Activated gamma-delta T cell (primary cell): ENCODE results near the gene TPST1.
"Not testable (repeated sequence)": the region's sequence is repeated elsewhere in the genome, so short reads cannot be mapped to it uniquely, and the experiment has no call there.

ENCODE experiments used
- DNase-seq: peaks from one replicate; lab custom pipeline; 2025; lab: John Stamatoyannopoulos, UW

TPST1 gene

DNA sequence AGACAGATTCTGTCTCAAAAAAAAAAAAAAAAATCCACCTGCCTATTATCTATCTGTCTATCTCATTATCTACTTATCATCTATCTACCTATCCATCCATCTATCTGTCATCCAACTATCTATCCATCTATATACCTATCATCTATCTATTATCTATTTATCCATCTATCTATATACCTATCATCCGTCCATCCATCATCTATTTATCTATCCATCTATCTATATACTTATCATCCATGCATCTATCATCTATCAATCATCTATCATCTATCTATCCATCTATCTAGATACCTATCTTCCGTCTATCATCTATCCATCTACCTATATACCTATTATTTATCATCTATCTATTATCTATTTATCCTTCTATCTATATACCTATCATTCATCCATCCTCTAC is 16.5 kb upstream of the TPST1 start:
- no peak for DNase-seq

DNA sequence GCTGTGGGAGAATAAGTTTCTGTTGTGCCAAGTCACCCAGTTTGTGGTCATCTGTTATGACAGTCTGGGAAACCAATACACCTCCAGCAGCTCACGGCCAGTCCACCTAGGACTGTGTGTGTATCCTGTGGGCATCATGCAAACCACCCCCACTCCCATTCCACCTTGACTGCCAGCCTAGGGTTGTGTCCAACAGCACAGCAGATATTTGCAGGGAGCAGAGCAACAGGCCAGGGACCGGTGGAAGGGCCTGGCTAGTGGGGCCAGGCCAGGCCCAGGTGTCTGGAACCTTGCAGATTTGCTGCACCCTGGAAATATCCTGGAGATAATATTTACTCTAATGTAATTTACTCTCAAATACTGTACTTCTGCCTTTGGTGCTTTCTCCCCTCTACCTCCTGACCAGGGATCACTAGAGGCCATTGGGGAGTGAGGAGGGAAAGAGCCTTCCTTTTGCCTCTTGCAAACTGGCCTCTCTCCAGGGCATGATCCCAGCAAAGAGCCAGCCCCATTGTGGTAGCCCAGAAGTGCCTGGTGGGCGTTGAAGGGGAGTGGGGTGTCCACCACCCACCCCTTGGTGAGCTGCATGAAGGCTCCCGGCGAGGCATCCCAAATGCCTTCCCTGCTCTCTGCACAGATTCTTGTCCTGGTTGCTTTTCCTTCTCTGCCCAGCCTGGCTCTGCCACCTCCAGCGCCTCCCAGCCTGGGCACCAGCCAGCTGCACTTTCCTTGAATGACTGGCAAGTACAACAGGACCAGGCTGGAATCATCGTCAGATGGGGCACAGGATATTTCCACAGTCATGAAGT is 15.2 kb upstream of the TPST1 start:
- no peak for DNase-seq

DNA sequence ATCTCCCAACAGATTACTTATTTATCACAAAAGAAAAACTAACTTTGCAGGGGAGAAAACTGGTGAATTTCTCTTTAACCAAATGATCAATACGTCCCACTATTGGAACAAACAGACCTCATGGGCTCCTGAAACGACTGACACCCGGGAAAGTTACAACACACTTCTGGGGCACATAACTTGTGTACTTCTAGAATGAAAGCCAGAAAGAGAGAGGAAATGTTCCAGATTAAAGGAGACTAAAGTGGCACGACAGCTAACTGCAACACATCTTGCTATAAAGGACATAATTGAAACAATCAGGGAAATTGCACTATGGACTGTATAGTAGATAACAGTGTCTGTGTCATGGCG is 14.7 kb upstream of the TPST1 start:
- DNase-seq, result no peak

DNA sequence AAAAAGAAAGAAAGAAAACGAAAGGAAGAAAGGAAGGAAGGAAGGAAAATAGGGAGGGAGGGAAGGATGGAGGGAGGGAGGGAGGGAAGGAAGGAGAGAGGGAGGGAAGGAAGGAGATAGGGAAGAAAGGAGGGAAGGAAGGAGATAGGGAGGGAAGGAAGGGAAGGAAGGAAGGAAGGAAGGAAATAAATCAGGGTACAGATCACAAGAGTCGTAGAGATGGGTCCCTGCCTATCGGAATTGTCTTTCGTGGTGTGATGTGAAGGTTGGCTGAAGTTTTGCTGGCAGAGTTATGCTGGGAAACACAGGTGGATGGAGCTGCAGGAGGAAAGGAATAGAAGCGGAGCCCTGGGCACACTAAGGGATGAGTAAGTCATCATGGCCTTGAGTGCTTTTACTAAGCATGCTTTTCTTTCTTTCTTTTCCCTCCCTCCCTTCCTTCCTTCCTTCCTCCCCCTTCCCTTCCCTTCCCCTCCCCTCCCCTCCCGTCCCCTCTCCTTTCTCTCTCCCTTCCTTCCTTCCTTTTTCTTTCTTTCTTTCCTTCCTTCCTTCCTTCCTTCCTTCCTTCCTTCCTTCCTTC is 11.9 kb upstream of the TPST1 start:
- DNase-seq, result no peak

DNA sequence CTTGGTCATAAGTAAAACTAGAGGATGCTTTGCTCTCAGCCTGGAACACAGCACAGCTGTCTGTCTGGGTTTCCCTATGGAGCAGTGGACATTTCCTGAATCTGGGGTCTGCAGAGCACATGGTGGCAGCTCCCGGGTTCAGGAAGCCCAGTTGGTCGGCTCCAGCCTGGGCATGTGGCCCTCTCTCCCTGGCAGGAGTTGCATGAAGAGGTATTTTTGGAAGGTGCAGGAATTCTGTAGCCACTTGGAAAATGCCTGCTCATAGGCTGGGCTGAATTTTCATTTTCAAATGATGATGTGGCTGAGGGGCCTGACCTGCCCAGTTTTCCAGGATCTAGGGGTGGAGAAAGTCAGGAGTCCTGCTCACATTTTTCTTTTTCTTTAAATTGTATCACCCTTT is 6.7 kb upstream of the TPST1 start:
- DNase-seq, result no peak

DNA sequence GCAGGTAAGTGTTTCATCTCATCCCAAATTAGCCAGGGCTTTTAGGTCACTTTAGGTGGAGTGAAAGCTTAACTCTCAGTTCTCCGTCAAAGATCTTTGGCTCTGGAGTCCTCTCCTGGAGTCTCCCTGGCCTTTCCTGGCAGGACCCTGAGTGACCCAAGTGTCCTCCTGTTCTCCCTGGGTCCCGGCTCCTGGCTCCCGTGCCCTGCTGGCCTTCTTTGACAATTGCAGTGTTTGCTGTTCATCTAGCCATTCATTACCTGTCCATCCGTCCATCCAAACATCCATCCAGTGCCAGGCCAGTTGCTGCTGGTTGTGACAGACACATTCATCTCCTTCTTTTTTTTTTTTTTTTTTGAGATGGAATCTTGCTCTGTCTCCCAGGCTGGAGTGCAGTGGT is 6.2 kb upstream of the TPST1 start:
- DNase-seq, result no peak

DNA sequence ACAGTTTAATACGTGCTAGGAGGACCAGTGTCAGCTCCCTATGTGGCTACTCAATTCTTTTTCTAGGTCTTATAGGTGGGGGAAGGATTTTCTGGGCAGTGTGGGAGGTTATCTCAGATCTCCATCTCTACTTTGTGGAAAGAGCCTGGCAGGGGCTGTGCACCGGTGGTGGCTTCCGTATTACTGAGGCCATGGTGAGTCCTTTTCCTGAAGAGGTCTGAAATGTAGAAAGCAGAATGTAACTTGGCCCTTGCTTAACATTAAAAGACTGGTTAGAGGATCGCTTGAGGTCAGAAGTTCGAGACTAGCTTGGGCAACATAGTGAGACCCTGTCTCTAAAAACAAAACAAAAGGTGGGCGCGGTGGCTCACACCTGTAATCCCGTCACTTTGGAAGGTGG is 2.7 kb upstream of the TPST1 start:
- no peak for DNase-seq

DNA sequence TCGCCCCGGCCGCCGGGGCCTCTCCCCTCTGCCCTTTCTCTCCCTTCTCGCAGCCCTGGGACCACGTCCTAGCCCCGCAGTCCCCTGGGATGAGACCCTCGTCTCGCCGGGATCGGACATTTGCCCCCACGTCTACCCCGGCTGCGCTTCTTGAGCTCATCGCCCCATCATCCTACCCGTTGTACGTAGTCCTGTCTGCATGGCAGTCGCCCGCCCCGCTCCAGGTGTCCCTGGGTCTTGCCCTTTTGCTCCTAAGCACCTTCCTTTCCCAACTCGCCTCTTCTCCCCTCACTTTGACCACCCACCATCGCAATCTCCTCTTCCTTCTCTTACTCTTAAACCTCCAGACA is 582 bp downstream of the TPST1 start:
- no peak for DNase-seq

DNA sequence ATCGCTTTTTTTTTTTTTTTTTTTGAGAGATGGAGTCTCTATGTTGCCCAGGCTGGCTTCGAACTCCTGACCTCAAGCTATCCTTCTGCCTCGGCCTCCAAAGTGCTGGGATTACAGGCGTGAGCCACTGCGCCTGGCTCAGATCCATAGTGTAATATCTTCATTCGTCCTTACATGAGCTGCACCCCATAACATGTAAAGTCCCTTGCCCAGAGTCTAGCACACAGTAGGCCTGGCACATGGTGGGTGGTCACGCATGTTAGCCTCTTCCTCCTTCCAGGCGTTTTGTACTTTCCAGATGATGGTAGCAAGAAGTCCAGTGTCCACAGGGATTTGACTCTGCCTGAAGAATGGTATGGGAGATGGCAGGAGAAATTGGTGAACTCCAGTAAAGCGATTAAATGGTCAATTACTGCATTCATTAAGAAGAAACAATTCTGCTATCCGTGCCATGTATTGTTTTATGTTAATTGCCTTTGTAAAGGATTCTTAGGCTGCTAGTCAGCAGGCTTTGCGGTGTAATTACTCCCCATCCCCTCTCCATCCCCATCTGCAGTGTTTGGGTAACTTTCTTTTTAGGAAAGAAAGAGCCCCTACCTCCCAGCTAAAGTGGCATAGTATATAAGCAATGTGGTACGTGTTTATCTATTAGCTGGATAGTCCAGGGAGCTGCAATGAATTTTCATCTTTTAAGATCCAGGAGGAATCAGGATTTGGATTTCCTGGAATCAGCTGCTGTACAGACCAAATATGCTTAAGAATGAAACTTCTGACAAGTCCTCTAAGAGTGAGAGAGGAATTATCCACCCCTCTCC is 1.2 kb downstream of the TPST1 start:
- DNase-seq, result no peak

DNA sequence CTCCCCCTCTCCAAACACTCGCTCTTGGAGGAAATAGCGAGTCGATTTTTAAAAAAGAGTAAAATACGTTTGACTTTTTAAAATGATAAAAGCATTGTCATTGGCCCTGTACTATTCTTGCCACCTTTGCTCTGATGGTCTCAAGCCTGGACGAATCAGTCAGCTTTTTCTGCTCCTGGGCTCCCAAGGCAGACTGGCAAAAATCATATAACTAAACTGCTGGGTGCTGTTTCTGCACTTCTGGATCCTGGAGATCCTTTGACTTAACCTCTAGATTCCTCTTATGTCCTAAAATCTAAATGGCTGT is 1.8 kb downstream of the TPST1 start:
- no peak for DNase-seq

DNA sequence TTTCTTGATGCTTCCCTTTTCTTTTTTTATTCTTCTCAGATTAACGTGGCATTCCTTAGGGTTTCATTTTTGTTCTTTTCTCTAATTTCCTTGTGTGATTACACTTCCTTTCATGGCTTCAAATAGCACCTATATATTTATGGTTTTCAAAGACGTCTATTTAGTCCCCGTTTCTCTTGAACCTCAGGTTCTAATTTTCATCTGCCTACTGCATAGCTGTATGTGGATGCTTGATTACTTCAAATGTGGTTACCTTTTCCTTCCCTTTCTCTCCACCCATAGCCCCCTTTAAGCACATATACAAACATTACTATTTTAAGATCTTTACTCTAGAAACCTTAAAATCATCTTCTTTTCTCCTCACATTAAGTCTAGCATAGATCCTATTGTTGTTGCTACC is 2.4 kb downstream of the TPST1 start:
- DNase-seq, result no peak

DNA sequence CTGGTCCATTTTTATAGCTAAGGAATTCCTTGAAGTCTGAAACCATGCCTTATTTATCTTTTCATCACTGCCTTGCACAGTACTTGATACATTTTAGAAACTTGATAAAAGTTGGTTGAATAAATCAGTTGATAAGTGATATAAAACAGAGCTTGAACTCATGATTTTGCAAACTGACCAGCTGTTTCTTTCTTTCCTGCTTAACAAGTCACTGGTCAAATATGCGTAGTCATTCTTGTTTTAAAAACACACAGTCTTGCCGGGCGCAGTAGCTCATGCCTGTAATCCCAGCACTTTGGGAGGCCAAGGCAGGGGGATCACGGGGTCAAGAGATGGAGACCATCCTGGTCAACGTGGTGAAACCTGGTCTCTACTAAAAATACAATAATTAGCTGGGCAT is 6.3 kb downstream of the TPST1 start:
- no peak for DNase-seq

DNA sequence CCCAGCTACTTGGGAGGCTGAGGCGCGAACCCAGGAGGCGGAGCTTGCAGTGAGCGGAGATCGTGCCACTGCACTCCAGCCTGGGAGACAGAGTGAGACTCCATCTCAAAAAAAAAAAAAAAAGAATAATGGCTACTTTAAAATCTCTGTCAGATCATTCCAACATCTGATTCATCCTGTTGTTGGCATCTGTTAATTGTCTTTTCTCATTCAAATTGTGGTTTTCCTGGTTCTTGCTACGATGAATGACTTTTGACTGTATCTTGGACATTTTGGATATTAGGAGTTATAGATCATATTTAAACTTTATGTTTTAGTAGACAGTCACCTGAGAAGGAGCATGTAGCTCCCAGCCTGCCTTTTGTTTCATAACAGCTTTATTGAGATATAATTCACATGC is 8.5 kb downstream of the TPST1 start:
- no peak for DNase-seq

DNA sequence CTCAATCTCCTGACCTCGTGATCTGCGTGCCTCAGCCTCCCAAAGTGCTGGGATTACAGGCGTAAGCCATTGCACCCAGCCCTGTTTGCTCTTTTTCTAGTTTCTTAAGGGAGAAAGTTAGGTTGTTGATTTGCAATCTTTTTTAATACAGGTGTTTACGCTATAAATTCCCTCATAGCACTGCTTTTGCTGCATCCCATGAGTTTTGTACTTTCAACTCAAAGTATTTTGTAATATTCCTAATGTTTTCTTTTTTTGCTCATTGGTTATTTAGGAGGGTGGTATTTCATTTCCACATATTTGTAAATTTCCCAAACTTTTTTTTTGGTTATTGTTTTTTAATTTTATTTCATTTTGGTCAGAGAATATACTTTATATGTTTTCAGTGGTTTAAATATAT is 11.6 kb downstream of the TPST1 start:
- no peak for DNase-seq

DNA sequence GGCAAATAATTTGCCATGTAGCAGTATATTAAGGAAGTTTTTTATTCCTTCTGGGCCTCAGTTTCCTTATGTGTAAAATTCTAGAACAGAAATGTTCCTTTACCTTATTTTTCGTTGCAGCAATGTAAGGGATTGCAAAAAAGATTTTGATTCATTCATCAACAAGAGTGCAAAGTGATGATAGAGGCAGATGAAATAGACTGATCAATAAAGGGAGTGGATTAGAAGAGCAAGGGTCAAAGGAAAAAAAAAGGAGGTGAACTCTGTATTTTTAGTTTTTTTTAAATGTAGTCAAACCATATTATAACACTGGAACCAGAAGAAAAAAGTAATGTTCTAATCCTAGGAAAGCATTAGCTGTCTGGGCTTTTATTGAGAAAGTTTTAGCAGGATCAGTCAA is 14.7 kb downstream of the TPST1 start:
- DNase-seq, result no peak

DNA sequence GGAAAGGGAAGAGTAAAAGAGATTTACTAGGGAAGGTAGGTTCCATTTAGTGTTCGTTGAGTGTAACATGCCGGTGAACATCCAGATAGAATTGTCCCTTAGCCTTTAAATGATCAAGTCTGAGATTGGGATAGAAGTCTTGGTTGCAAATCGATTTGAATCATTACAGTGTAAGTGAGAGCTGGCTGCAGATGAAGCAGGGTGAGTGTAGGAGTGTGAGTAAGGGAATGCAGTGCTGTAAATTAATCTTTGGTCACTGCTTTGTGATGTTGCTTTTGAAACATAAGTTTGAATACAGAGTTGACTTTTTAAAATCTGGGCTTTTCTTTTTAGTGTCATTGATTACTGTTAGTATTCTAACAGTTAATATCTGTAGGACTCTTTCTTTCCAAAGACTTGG is 16.3 kb downstream of the TPST1 start:
- DNase-seq, result no peak

DNA sequence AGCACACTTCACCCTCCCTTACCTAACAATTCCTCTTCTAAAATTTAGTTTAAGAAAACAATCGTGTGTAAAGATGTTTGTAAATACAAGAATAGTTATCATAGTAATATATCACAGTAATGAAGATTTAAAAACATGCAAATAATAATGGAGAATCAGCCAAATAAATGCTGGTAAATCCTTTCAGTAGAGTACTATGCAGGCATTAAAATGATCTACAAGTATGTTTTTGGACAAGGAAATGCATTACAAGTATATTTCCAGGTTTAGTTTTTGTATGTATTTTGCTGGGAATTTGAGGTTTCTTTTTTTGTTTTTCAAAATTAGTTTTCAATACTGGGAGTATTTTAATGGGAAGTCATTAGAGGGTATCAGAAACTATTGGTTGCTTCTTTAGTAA is 22.7 kb downstream of the TPST1 start:
- DNase-seq, result no peak

DNA sequence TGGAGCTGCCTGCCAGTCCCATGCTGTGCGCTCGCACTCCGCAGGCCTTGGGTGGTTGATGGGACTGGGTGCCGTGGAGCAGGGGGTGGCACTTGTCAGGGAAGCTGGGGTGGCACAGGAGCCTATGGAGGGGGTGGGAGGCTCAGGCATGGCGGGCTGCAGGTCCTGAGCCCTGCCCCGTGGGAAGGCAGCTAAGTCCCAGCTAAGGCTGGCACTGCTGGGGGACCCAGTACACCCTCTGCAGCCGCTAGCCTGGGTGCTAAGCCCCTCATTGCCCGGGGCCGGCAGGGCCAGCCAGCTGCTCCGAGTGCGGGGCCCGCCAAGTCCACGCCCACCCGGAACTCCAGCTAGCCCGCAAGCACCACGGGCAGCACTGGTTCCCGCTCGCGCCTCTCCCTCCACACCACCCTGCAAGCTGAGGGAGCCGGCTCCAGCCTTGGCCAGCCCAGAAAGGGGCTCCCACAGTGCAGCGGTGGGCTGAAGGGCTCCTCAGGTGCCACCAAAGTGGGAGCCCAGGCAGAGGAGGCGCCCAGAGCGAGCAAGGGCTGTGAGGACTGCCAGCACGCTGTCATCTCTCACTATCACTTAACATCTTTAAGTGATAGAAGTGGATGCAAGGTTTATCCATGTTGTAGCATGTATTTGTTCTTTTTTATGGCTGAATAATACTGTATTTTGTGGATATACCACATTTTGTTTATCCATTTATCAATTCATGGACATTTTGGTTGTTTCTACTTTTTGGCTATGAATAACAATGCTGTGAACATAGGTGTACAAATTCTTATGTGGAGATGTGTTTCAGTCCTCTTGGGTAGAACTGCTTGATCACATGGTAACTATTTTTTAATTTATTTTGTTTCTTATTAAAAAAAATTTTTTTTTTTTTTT is 26.4 kb downstream of the TPST1 start:
- DNase-seq, result not testable (repeated sequence)

DNA sequence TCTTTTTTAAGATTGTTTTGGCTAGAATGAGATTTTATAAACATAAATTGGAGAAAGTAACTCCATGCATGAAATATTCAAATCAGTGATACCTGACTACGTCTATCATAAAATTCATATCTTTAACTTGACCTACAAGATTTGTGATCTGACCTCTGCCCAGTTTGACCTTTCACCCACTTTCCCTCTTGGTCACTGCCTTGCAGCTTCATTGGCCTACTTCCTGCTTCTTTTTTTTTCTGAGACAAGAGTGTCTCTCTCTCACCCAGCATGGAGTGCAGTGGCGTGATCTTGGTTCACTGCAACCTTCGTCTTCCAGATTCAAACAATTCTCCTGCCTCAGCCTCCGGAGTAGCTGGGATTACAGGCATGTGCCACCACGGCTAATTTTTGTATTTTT is 28.5 kb downstream of the TPST1 start:
- DNase-seq, result no peak

DNA sequence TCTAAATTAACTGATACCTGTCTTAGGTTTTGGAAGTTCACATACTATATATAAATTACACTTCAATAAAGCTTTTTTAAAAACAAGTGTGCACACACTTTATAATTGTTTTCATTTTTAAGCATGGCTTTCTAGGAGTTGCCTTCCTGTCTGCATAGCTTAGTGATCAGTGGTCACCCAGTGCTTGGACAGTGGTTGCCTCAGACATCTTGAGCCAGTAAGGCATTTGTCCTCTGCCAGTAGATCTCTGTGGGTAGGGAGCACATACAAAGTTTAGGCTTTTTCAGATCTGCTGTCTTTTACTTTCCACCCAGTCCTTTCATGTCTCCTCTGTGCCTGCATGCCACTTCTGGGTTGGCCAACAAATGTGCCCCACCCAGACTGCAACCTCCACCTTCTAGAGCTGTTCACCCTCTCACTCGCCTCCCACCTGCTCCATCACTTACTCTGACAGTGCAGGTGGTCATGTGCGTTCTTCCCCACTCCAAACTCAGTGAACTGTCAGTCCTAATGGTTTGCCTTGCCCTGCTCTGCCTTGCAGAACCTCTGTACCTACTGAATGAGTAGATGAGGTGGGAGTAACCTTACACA is 31.7 kb downstream of the TPST1 start:
- no peak for DNase-seq

DNA sequence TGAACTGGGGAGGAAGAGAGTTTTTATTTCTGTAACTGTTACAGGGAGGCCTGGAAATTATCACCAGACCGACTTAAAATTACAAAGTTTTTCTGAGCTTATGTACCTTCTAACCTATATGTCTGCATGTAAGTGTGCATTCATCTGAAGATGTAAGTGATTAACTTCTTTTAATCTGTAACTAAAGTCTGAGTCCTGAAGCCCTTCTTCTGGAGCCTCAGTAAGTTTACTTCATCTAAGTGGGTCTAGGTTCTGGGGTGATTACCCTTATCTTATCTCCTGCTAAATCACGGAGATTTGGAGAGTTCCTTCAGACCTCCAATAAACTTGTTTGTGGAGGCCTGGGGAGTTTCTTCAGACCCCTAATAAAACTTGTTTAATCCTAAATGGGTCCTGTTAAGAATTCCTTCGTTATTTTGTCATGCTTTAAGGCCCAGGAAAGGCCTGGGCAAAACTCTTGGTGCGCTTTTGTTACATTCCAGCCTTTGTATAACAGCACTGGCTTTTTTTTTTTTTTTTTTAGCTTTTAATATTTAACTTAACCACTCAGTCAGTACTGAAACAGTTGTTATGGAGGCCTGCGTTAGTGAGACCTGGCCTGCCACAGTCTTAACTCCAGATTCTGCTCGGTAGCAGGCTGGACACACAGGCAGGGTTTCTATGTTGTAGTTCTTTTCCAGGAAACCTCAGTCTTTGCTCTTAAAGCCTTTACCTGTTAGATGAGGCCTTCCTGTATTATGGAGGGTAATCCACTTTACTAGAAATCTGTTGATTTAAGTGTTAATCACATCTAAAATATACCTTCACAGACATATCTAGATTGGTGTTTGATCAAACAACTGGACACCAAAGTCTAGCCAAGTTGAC is 33.0 kb downstream of the TPST1 start:
- DNase-seq, result no peak
